Measurements from ENCODE around the gene MT1M. TPM values are rescaled to one million over a fixed set of nuclear protein-coding genes. Genes with fewer than 3 reads are reported as not detected.

MT1M gene
- total and polyA plus RNA-seq, 2 of the 4 experiments (the other 2 are of a cell fraction): 0.10 TPM; not detected in 1

GRCh38 chr16:56608043-56608875, 24.2 kb upstream of the MT1M start, which contains the start of gene MT2A:
MT2A (plus strand) TSS chr16:56608584; CDS start chr16:56608656, 72 bp downstream.
- H3K18ac ChIP-seq (ENCODE audit: low read depth, low read length): peak within 1 kb of the TSS; percentile 40
- no TSS peak for BruUV-seq (replicated peaks)
- peak within 1 kb of the TSS; percentile 97 for H2BK15ac ChIP-seq (ENCODE audit: low read depth, low read length)
- H2AK9ac ChIP-seq (replicated peaks; ENCODE audit: low read depth, low read length, poor library complexity): peak within 1 kb of the TSS; percentile 95
- WGBS, 2 experiments (ENCODE audit: extremely low coverage in 2 of 2, insufficient read length in 1 of 2): 1% methylated on average over 17 of the region's 62 CpGs; no CpG with 5 or more reads in 1 of the 2 experiments
- no peaks in the 10 kb centered on the region for H3K9me3 ChIP-seq (ENCODE audit: control insufficient read depth, insufficient read depth, low read length)
- ChIA-PET POLR2A (ENCODE audit: unreplicated experiment) (interaction anchor here (0.5 to 2.5 kb wide), 2 partner anchors 18 to 116 kb away, joined by 4 to 37 read pairs; partner anchors contain the start of gene MT1E), CTCF (interaction anchor here (0.7 kb wide), 1 partner anchor 94 kb away, joined by 5 read pairs; no protein-coding TSS in a partner anchor)
- H3K4me1 ChIP-seq (ENCODE audit: control insufficient read depth, insufficient read depth, low read length): peaks cover 30% of the 10 kb centered on the region
- peak within 1 kb of the TSS; percentile 87 for H2AFZ ChIP-seq (replicated peaks; ENCODE audit: low read length, poor library complexity)
- peak within 1 kb of the TSS; percentile 97 for H2AK5ac ChIP-seq (ENCODE audit: low read depth, low read length)
- peak within 1 kb of the TSS; percentile 78 for H3K4me2 ChIP-seq (ENCODE audit: low read depth, low read length)
- H3K56ac ChIP-seq (ENCODE audit: extremely low read depth, insufficient read depth, low read length): peak within 1 kb of the TSS; percentile 92
- intact Hi-C loops (cut with micrococcal nuclease): loop anchor here (2.0 to 10.0 kb wide), 4 partner anchors 19 to 253 kb away; partner anchors contain the start of gene MT1X
- H4K20me1 ChIP-seq (ENCODE audit: insufficient read depth, low read length): peaks cover 11% of the 10 kb centered on the region
- H3K79me1 ChIP-seq (ENCODE audit: low read depth in 1 of 2, low read length in 2 of 2): peaks cover under 1 to 44% of the 10 kb centered on the region in 2 experiments; a peak in 3 of 4 replicates
- peak within 1 kb of the TSS; percentile 72 for H3K4me3 ChIP-seq (ENCODE audit: insufficient read depth, low read depth, low read length)
- H4K8ac ChIP-seq (ENCODE audit: low read depth in 2 of 2, low read length in 2 of 2): peak within 1 kb of the TSS; percentile 96 to 98
- peaks cover 22% of the 10 kb centered on the region for H3K9me1 ChIP-seq (ENCODE audit: insufficient read depth, low read length)
- no peaks in the 10 kb centered on the region for H3K27me3 ChIP-seq (ENCODE audit: control insufficient read depth, insufficient read depth, low read length)
- H3K36me3 ChIP-seq (ENCODE audit: control insufficient read depth, insufficient read depth, low read length): no peaks in the 10 kb centered on the region
- peak within 1 kb of the TSS; percentile 99 for H3K27ac ChIP-seq (ENCODE audit: insufficient read depth, low read length)
- dilution Hi-C loops (cut with HindIII; ENCODE audit: low sequenced_read_pairs, unreplicated experiment): no loop called here
- H3K4ac ChIP-seq (ENCODE audit: low read depth, low read length): peak within 1 kb of the TSS; percentile 99
- DNase-seq: peak; percentile 97
- H4K5ac ChIP-seq (ENCODE audit: low read depth, low read length): peak within 1 kb of the TSS; percentile 97
- in situ Hi-C loops (cut with MboI; ENCODE audit: low sequenced_read_pairs): no loop called here
- H3K23ac ChIP-seq (ENCODE audit: low read depth, low read length): peak within 1 kb of the TSS; percentile 99
- peak within 1 kb of the TSS; percentile 98 for H4K91ac ChIP-seq (ENCODE audit: insufficient read depth, low read depth, low read length)
- H2BK20ac ChIP-seq (ENCODE audit: low read depth, low read length): peak within 1 kb of the TSS; percentile 96
- peak; percentile 59 for ATAC-seq (ENCODE audit: low read depth)
- peak within 1 kb of the TSS; percentile 99 for H3K14ac ChIP-seq (replicated peaks; ENCODE audit: low read depth, low read length)
- peak within 1 kb of the TSS; percentile 97 for H2BK120ac ChIP-seq (ENCODE audit: low read depth, low read length)
- peak within 1 kb of the TSS; percentile 98 for H2BK5ac ChIP-seq (ENCODE audit: low read depth, low read length, poor library complexity, severe bottlenecking)
- peak within 1 kb of the TSS; percentile 83 for H3K9ac ChIP-seq (ENCODE audit: low read depth, low read length)
- TF ChIP-seq NFE2L2 (IDR thresholded peaks at IDR 0.05; ENCODE audit: low read depth, low read length): no peak; the same call in 1 of the 2 replicates
- TF ChIP-seq RFX5 (IDR thresholded peaks at IDR 0.05; ENCODE audit: low read depth, low read length): peak; percentile 76
- TF ChIP-seq SMC3 (IDR thresholded peaks at IDR 0.05; ENCODE audit: low read depth, low read length): no peak; the same call in 1 of the 2 replicates
- TF ChIP-seq CEBPB (IDR thresholded peaks at IDR 0.05; ENCODE audit: low read depth, low read length): no peak
- TF ChIP-seq, protein P1, sequence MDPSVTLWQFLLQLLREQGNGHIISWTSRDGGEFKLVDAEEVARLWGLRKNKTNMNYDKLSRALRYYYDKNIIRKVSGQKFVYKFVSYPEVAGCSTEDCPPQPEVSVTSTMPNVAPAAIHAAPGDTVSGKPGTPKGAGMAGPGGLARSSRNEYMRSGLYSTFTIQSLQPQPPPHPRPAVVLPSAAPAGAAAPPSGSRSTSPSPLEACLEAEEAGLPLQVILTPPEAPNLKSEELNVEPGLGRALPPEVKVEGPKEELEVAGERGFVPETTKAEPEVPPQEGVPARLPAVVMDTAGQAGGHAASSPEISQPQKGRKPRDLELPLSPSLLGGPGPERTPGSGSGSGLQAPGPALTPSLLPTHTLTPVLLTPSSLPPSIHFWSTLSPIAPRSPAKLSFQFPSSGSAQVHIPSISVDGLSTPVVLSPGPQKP (IDR thresholded peaks at IDR 0.05; ENCODE audit: borderline replicate concordance, low read depth, low read length): no peak
- TF ChIP-seq RCOR1 (IDR thresholded peaks at IDR 0.05; ENCODE audit: insufficient replicate concordance, low read length): peak; percentile 7
- TF ChIP-seq MAZ (IDR thresholded peaks at IDR 0.05; ENCODE audit: borderline replicate concordance, low read depth, low read length): no peak; the same call in 1 of the 2 replicates
- TF ChIP-seq POLR2A (IDR thresholded peaks at IDR 0.05; ENCODE audit: low read depth, low read length): peak; percentile 96
- TF ChIP-seq BHLHE40 (IDR thresholded peaks at IDR 0.05; ENCODE audit: low read depth, low read length): peak; percentile 65
- TF ChIP-seq MAFK (IDR thresholded peaks at IDR 0.05; ENCODE audit: low read depth, low read length): no peak
- TF ChIP-seq MXI1 (IDR thresholded peaks at IDR 0.05; ENCODE audit: borderline replicate concordance, low read depth, low read length): peak; percentile 94
- TF ChIP-seq, protein P2, sequence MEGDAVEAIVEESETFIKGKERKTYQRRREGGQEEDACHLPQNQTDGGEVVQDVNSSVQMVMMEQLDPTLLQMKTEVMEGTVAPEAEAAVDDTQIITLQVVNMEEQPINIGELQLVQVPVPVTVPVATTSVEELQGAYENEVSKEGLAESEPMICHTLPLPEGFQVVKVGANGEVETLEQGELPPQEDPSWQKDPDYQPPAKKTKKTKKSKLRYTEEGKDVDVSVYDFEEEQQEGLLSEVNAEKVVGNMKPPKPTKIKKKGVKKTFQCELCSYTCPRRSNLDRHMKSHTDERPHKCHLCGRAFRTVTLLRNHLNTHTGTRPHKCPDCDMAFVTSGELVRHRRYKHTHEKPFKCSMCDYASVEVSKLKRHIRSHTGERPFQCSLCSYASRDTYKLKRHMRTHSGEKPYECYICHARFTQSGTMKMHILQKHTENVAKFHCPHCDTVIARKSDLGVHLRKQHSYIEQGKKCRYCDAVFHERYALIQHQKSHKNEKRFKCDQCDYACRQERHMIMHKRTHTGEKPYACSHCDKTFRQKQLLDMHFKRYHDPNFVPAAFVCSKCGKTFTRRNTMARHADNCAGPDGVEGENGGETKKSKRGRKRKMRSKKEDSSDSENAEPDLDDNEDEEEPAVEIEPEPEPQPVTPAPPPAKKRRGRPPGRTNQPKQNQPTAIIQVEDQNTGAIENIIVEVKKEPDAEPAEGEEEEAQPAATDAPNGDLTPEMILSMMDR (conservative IDR thresholded peaks at IDR 0.05; ENCODE audit: low read depth, low read length): no peak
- TF ChIP-seq CHD1 (IDR thresholded peaks at IDR 0.05; ENCODE audit: low read depth, low read length): no peak
- TF ChIP-seq FOS (IDR thresholded peaks at IDR 0.05; ENCODE audit: low read depth, low read length): peak; percentile 72; the same call in 1 of the 2 replicates
- no peak for TF ChIP-seq RAD21 (IDR thresholded peaks at IDR 0.05; ENCODE audit: low read length)
